ENCODE results near the gene ORAI2. TPM values are rescaled to one million over a fixed set of nuclear protein-coding genes. Genes with fewer than 3 reads are reported as not detected.
A peak's percentile ranks its signal among the peaks of the same experiment; 100 is the strongest.
"Not testable (repeated sequence)": the region's sequence is repeated elsewhere in the genome, so short reads cannot be mapped to it uniquely, and the experiment has no call there.

The ORAI2 gene
- total RNA-seq, 1 donor from 2014 or later = 57.9 TPM

DNA sequence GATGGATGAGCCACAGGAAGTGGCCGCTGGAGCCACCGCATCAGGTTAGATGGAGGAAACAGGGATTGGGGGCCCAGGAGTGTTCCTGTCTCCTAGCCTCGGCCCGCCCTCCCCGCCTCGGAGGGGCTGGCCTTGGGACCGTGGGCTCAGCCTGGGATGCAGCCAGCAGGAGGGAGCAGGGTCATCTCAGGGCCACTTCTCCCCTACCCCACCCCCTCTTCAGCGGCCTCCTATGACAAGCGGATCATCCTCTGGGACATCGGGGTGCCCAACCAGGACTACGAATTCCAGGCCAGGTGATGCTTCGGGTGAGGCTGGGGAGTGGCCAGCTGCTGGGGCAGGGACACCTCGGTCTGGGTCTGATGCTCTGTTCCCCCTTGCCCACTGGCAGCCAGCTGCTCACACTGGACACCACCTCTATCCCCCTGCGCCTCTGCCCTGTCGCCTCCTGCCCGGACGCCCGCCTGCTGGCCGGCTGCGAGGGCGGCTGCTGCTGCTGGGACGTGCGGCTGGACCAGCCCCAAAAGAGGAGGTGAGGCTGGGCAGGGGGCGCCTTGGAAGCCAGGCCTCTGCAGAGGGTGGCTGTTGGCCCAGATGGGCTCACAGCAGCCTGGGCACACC, 36.1 kb downstream of the ORAI2 start:
- DNase-seq (ENCODE audit: low read depth in 2 of 2) = no peak

- DNase-seq (ENCODE audit: low read depth in 2 of 2) = no peak
Measured at GRCh38 chr7:102469972-102470825, 36.8 kb downstream of the ORAI2 start.

DNA sequence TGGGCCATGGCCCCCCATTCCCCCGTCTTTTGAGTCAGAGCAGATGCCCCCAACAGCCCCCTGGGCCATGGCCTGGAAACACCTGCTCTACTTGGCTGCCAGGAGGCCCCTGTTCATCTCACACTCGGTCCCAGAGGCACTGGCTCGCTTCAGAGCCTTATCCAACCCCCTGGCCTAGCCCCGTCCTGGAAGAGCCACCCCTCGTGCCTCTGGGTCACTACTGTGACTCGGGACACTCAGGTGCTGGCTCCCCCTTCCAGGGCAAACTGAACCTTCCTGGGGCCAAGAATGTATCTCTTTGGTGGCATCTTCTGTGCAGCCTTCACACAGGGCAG, 38.4 kb downstream of the ORAI2 start:
- no peak for DNase-seq (ENCODE audit: low read depth in 2 of 2)

DNA sequence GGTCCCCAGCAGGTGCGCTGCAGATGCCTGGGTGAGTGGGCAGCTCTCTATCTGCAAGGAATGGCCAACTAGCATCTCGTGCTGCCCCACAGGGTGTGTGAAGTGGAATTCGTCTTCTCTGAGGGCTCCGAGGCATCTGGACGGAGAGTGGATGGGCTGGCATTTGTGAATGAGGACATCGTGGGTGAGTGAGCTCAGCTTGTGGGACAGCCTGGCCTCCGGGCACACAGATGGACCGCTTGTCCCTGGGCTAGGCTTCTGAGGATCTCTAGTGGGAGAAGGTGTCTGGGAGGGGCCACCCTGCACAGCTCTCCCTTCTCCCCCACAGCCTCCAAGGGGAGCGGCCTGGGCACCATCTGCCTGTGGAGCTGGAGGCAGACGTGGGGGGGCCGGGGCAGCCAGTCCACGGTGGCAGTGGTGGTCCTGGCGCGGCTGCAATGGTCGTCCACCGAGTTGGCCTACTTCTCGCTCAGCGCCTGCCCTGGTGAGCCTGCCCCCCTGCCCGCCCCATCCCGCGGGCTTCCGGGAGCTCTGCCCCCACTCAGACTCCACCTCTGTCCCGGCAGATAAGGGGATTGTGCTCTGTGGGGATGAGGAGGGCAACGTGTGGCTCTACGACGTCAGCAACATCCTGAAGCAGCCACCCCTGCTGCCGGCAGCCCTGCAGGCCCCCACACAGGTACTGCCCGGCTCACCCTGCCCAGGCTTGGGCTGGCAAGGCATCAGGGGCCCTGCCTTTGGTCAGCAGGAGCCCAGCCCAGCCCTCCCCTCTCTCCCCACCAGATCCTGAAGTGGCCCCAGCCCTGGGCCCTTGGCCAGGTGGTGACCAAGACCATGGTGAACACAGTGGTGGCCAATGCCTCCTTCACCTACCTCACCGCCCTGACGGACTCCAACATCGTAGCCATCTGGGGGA, 39.0 kb downstream of the ORAI2 start:
- no peak for DNase-seq (ENCODE audit: low read depth in 2 of 2)

GRCh38 chr7:102473271-102473991, 40.1 kb downstream of the ORAI2 start:
- no peak for DNase-seq (ENCODE audit: low read depth in 2 of 2)

DNA sequence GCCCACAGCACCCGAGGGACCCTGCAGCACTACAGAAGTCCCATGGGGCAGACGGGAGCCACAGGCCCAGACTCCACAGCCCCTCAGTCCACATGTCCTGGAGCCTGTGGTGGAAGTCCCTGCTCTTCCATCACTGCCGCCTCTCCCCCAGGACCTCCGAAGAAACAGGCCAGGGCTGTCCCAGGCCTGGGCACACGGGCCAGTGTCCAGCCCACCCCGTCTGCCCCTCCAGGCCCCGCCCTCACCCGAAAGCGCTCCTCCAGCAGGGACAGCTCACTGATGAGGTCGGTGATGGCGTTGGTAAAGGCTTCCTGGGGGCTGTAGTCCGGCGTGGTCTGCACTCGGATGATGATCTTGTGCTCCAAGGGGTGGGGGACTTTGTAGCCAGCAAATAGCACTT, 40.7 kb downstream of the ORAI2 start:
- not testable (repeated sequence) for DNase-seq (ENCODE audit: low read depth in 2 of 2)

DNA sequence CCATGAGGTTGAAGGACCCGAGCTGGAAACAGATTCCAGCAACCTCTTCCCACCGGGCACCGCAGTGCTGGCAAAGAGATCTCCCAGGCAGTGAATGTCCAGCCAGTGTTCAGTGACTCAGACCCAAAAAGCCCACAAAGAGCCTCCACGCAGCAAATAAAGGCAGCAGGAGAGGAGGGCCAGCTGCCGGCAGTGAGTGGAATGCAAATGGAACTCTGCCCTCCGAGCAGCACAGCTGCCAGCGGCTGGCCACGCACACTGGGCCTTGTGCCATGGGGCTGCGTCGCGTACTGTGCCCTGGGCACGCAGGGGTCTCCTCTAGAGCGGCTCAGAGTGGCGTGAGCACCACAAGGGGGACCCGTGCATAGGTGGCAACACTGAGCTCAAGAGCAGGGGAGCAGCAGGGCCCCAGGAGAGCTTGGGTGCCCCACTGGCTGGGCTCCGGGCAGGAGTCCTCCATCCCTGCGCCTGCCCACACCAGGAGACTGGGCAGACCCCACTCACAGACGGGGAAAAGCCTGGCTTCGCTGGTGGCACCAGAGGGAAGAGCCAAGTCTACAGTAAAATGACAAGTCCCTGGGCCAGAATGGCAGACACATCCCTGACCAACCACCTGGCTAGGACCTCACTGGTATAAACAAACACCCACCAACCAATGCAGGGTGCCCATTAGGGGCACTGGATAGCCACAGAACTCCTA, 41.5 kb downstream of the ORAI2 start:
- DNase-seq (ENCODE audit: low read depth in 2 of 2) = not testable (repeated sequence)

GRCh38 chr7:102478314-102479208, 45.2 kb downstream of the ORAI2 start, which contains the start of gene POLR2J:
TSS of gene POLR2J (minus strand) at chr7:102478922. CDS start at chr7:102478860, 62 bp downstream.
- peak; percentile 41 to 88 for DNase-seq (ENCODE audit: low read depth in 2 of 2)

- not testable (repeated sequence) for DNase-seq (ENCODE audit: low read depth in 2 of 2)
Measured at GRCh38 chr7:102479209-102479584, 45.8 kb downstream of the ORAI2 start.

- not testable (repeated sequence) for DNase-seq (ENCODE audit: low read depth in 2 of 2)
Measured at GRCh38 chr7:102479982-102480637, 46.7 kb downstream of the ORAI2 start.

DNA sequence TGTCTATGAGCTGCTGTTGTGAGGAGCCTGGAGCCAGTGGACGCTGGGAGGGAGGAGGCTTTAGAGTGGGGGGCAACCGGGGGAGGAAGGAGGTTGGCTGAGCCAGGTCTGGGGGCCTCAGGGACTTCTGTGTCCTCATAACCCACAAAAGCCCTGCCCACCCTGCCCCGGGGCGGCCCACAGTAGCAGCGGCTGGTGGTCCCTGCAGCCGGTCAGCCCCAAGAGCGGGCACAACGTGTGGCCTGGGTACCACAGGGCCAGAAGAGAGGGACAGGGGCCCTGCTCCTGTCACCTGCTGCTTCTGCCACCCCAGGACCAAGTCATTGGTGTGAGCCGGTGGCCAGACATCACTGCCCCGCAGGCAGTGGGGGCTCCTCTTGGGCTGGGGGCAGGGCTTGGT, 48.6 kb downstream of the ORAI2 start:
- DNase-seq (ENCODE audit: low read depth in 2 of 2) = not testable (repeated sequence)

DNA sequence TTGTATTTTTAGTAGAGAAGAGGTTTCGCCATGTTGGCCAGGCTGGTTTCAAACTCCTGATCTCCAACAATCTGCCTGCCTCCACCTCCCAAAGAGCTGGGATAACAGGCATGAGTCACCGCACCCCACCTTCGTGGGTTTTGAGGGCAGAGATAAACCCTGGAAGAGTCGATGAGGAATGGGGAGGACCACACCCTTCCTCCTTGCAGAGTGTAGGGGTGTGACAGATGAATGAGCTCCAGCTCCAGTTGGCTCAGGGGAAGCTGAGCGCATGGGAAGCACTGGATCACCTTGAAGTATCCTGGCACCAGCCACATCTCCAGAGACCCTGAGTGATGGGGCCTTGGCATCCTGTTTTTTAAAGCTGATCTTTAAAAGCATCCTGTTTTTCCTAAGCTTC, 50.9 kb downstream of the ORAI2 start:
- DNase-seq (ENCODE audit: low read depth in 2 of 2) = not testable (repeated sequence)

GRCh38 chr7:102490529-102491075, 57.2 kb downstream of the ORAI2 start:
- not testable (repeated sequence) for DNase-seq (ENCODE audit: low read depth in 2 of 2)

GRCh38 chr7:102493220-102493935, 60.0 kb downstream of the ORAI2 start:
- not testable (repeated sequence) for DNase-seq (ENCODE audit: low read depth in 2 of 2)

DNA sequence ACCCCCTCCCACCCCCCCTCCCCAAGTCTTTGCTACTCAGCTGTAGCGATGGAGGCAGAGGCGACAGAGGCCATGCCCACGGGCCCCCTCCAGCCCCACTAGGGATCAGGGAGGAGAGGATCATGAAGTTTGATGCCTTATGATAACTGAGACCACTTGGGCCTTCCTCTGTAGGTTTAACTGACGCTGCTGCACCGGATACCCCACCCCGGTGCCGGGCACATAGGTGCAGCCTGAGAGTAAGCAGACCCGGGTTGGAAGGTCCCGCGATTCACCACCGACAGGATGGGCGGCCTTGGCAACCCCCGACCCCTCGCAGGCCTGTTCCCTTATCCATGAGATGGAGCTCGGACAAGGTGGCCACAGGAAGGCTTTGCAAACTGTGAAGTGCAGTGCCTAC, 60.7 kb downstream of the ORAI2 start:
- not testable (repeated sequence) for DNase-seq (ENCODE audit: low read depth in 2 of 2)

GRCh38 chr7:102494473-102495149, 61.2 kb downstream of the ORAI2 start:
- not testable (repeated sequence) for DNase-seq (ENCODE audit: low read depth in 2 of 2)

GRCh38 chr7:102496861-102497260, 63.5 kb downstream of the ORAI2 start:
- peak in 1 of 2 donors; percentile 0 for DNase-seq (ENCODE audit: low read depth in 2 of 2)

Measured in dermis microvascular lymphatic vessel endothelial cell (primary cell).